ENCODE results near the gene FOXP1. TPM values are rescaled to one million over a fixed set of nuclear protein-coding genes. Genes with fewer than 3 reads are reported as not detected.

FOXP1 gene
- total RNA-seq, 2 experiments from 2014 or later, result 108 to 153 TPM

- H3K9me3 Mint-ChIP-seq (ENCODE audit: low read depth), result no peaks in the 10 kb centered on the region
- no peak for DNase-seq
- peaks cover 6% of the 10 kb centered on the region for H3K36me3 Mint-ChIP-seq (ENCODE audit: low read depth)
- POLR2A ChIA-PET, result no interaction called here
- intact Hi-C loops (cut with DNase I, micrococcal nuclease), result no loop called here
- CTCF ChIA-PET, result no interaction called here
- peak overlapping the region; percentile 2 for H3K27ac Mint-ChIP-seq
- H3K4me1 Mint-ChIP-seq, result peaks cover 90% of the 10 kb centered on the region
- no peaks in the 10 kb centered on the region for H3K27me3 Mint-ChIP-seq
- ATAC-seq, result no peak
- no peak overlapping the region for H3K4me3 Mint-ChIP-seq
Observed at GRCh38 chr3:71414189-71414927, 169.2 kb downstream of the FOXP1 start.

- Mint-ChIP-seq H3K9me3 (ENCODE audit: low read depth) (no peaks in the 10 kb centered on the region), H3K4me3 (no peak overlapping the region), H3K27me3 (no peaks in the 10 kb centered on the region), H3K27ac (no peak overlapping the region), H3K36me3 (ENCODE audit: low read depth) (peaks cover 6% of the 10 kb centered on the region), H3K4me1 (peaks cover 91% of the 10 kb centered on the region)
- intact Hi-C loops (cut with DNase I, micrococcal nuclease), result no loop called here
- POLR2A ChIA-PET, result no interaction called here
- CTCF ChIA-PET, result no interaction called here
- DNase-seq (no peak), ATAC-seq (no peak)
Observed at GRCh38 chr3:71413572-71413971, 170.0 kb downstream of the FOXP1 start.

GRCh38 chr3:71409352-71409751 is 174.2 kb downstream of the FOXP1 start:
- Mint-ChIP-seq H3K27ac (no peak overlapping the region), H3K36me3 (ENCODE audit: low read depth) (peaks cover 2% of the 10 kb centered on the region), H3K27me3 (no peaks in the 10 kb centered on the region), H3K4me3 (no peak overlapping the region), H3K4me1 (peaks cover 76% of the 10 kb centered on the region), H3K9me3 (ENCODE audit: low read depth) (no peaks in the 10 kb centered on the region)
- intact Hi-C loops (cut with DNase I, micrococcal nuclease), result no loop called here
- DNase-seq (no peak), ATAC-seq (no peak)
- POLR2A ChIA-PET, result interaction anchor here (0.7 kb wide), 1 partner anchor 45 kb away, joined by 3 read pairs; no protein-coding TSS in a partner anchor
- CTCF ChIA-PET, result interaction anchor here (1.1 to 3.2 kb wide), 2 partner anchors 11 to 64 kb away, joined by 3 to 16 read pairs; no protein-coding TSS in a partner anchor

GRCh38 chr3:71408903-71409302 is 174.6 kb downstream of the FOXP1 start:
- Mint-ChIP-seq H3K4me1 (peaks cover 71% of the 10 kb centered on the region), H3K9me3 (ENCODE audit: low read depth) (no peaks in the 10 kb centered on the region), H3K36me3 (ENCODE audit: low read depth) (peaks cover 2% of the 10 kb centered on the region), H3K27ac (no peak overlapping the region), H3K27me3 (no peaks in the 10 kb centered on the region), H3K4me3 (no peak overlapping the region)
- intact Hi-C loops (cut with DNase I, micrococcal nuclease), result no loop called here
- POLR2A ChIA-PET, result no interaction called here
- DNase-seq (no peak), ATAC-seq (no peak)
- CTCF ChIA-PET, result interaction anchor here (3.2 kb wide), 1 partner anchor 11 kb away, joined by 16 read pairs; no protein-coding TSS in a partner anchor

GRCh38 chr3:71407823-71408222 is 175.7 kb downstream of the FOXP1 start:
- peaks cover 70% of the 10 kb centered on the region for H3K4me1 Mint-ChIP-seq
- H3K27ac Mint-ChIP-seq, result no peak overlapping the region
- ChIA-PET POLR2A (no interaction called here), CTCF (no interaction called here)
- DNase-seq (no peak), ATAC-seq (no peak)
- intact Hi-C loops (cut with DNase I, micrococcal nuclease), result no loop called here
- no peaks in the 10 kb centered on the region for H3K27me3 Mint-ChIP-seq
- peaks cover 6% of the 10 kb centered on the region for H3K36me3 Mint-ChIP-seq (ENCODE audit: low read depth)
- H3K9me3 Mint-ChIP-seq (ENCODE audit: low read depth), result no peaks in the 10 kb centered on the region
- no peak overlapping the region for H3K4me3 Mint-ChIP-seq

GRCh38 chr3:71406972-71407810 is 176.3 kb downstream of the FOXP1 start:
- Mint-ChIP-seq H3K27me3 (no peaks in the 10 kb centered on the region), H3K9me3 (ENCODE audit: low read depth) (no peaks in the 10 kb centered on the region), H3K27ac (no peak overlapping the region), H3K36me3 (ENCODE audit: low read depth) (peaks cover 4% of the 10 kb centered on the region), H3K4me3 (no peak overlapping the region), H3K4me1 (peaks cover 71% of the 10 kb centered on the region)
- no peak for ATAC-seq
- DNase-seq, result no peak
- POLR2A ChIA-PET, result no interaction called here
- intact Hi-C loops (cut with DNase I, micrococcal nuclease), result no loop called here
- CTCF ChIA-PET, result interaction anchor here (0.6 to 1.7 kb wide), 2 partner anchors 10 to 274 kb away, joined by 4 to 5 read pairs; no protein-coding TSS in a partner anchor

GRCh38 chr3:71402911-71403310 is 180.6 kb downstream of the FOXP1 start:
- Mint-ChIP-seq H3K27ac (peak overlapping the region; percentile 4), H3K4me3 (no peak overlapping the region), H3K4me1 (peaks cover 75% of the 10 kb centered on the region), H3K9me3 (ENCODE audit: low read depth) (no peaks in the 10 kb centered on the region), H3K27me3 (no peaks in the 10 kb centered on the region), H3K36me3 (ENCODE audit: low read depth) (peaks cover 3% of the 10 kb centered on the region)
- ChIA-PET POLR2A (no interaction called here), CTCF (interaction anchor here (1.2 kb wide), 1 partner anchor 14 kb away, joined by 4 read pairs; no protein-coding TSS in a partner anchor)
- intact Hi-C loops (cut with DNase I, micrococcal nuclease), result no loop called here
- no peak for ATAC-seq
- no peak for DNase-seq

- Mint-ChIP-seq H3K27ac (no peak overlapping the region), H3K4me3 (no peak overlapping the region), H3K4me1 (peaks cover 80% of the 10 kb centered on the region), H3K9me3 (ENCODE audit: low read depth) (no peaks in the 10 kb centered on the region), H3K36me3 (ENCODE audit: low read depth) (peaks cover 3% of the 10 kb centered on the region), H3K27me3 (no peaks in the 10 kb centered on the region)
- POLR2A ChIA-PET, result no interaction called here
- intact Hi-C loops (cut with DNase I, micrococcal nuclease), result no loop called here
- ATAC-seq (no peak), DNase-seq (no peak)
- CTCF ChIA-PET, result interaction anchor here (0.8 to 2.1 kb wide), 2 partner anchors 15 to 214 kb away, joined by 3 to 12 read pairs; no protein-coding TSS in a partner anchor
Observed at GRCh38 chr3:71402280-71402679, 181.2 kb downstream of the FOXP1 start.

GRCh38 chr3:71401695-71402231 is 181.8 kb downstream of the FOXP1 start:
- ChIA-PET POLR2A (no interaction called here), CTCF (interaction anchor here (0.8 to 2.1 kb wide), 2 partner anchors 15 to 215 kb away, joined by 3 to 12 read pairs; no protein-coding TSS in a partner anchor)
- Mint-ChIP-seq H3K4me3 (no peak overlapping the region), H3K9me3 (ENCODE audit: low read depth) (no peaks in the 10 kb centered on the region), H3K27ac (no peak overlapping the region), H3K4me1 (peaks cover 81% of the 10 kb centered on the region), H3K36me3 (ENCODE audit: low read depth) (peaks cover 3% of the 10 kb centered on the region), H3K27me3 (no peaks in the 10 kb centered on the region)
- DNase-seq (no peak), ATAC-seq (no peak)
- intact Hi-C loops (cut with DNase I, micrococcal nuclease), result no loop called here

- H3K27me3 Mint-ChIP-seq, result no peaks in the 10 kb centered on the region
- no peak overlapping the region for H3K4me3 Mint-ChIP-seq
- ATAC-seq, result no peak
- no peaks in the 10 kb centered on the region for H3K9me3 Mint-ChIP-seq (ENCODE audit: low read depth)
- peak overlapping the region; percentile 26 for H3K27ac Mint-ChIP-seq
- DNase-seq, result no peak
- ChIA-PET CTCF (interaction anchor here (0.7 to 2.1 kb wide), 2 partner anchors 16 to 19 kb away, joined by 3 to 12 read pairs; no protein-coding TSS in a partner anchor), POLR2A (no interaction called here)
- peaks cover 81% of the 10 kb centered on the region for H3K4me1 Mint-ChIP-seq
- intact Hi-C loops (cut with DNase I, micrococcal nuclease), result no loop called here
- H3K36me3 Mint-ChIP-seq (ENCODE audit: low read depth), result peaks cover 3% of the 10 kb centered on the region
Observed at GRCh38 chr3:71400986-71401451, 182.5 kb downstream of the FOXP1 start.

GRCh38 chr3:71399478-71399877 is 184.1 kb downstream of the FOXP1 start:
- Mint-ChIP-seq H3K27me3 (peaks cover 2% of the 10 kb centered on the region), H3K27ac (peak overlapping the region; percentile 32), H3K4me3 (no peak overlapping the region), H3K9me3 (ENCODE audit: low read depth) (no peaks in the 10 kb centered on the region), H3K36me3 (ENCODE audit: low read depth) (peaks cover 7% of the 10 kb centered on the region), H3K4me1 (peaks cover 83% of the 10 kb centered on the region)
- intact Hi-C loops (cut with DNase I, micrococcal nuclease), result no loop called here
- ChIA-PET POLR2A (no interaction called here), CTCF (interaction anchor here (1.6 to 3.0 kb wide), 3 partner anchors 10 to 39 kb away, joined by 5 to 16 read pairs (median 7); no protein-coding TSS in a partner anchor)
- ATAC-seq, result no peak
- DNase-seq, result no peak

All from activated CD4-positive, alpha-beta T cell treated with anti-CD3 and anti-CD28 coated beads for 36 hours (primary cell).